Subcutaneous abdominal adipose tissue (tissue), 5 donors: Measurements from ENCODE around the gene CDT1.

Experiments used
- H3K27ac ChIP-seq: one replicate; pipeline ENCODE4 v1.7.0; 2013; ENCODE audit warnings: low read depth, mild to moderate bottlenecking, inconsistent platforms, low read length, moderate library complexity
- H3K27me3 ChIP-seq, 5 donors: one replicate each; pipeline ENCODE4 v1.7.0; 2013; ENCODE audit warnings: low read length in 5 of 5, inconsistent platforms in 1 of 5; ENCODE audit not compliant: control insufficient read depth in 5 of 5, insufficient read depth in 4 of 5
- H3K36me3 ChIP-seq, 5 donors: one replicate each; pipeline ENCODE4 v1.7.0; 2013; ENCODE audit warnings: low read length in 5 of 5; ENCODE audit not compliant: control insufficient read depth in 5 of 5, insufficient read depth in 5 of 5
- H3K4me1 ChIP-seq, 5 donors: one replicate each; pipeline ENCODE4 v1.7.0; 2013; ENCODE audit warnings: low read length in 5 of 5, mild to moderate bottlenecking in 3 of 5, moderate library complexity in 1 of 5; ENCODE audit not compliant: control insufficient read depth in 5 of 5, insufficient read depth in 5 of 5
- H3K4me3 ChIP-seq, 5 donors: one replicate each; pipeline ENCODE4 v1.7.0; 2013; ENCODE audit warnings: low read length in 5 of 5, low read depth in 1 of 5
- H3K9ac ChIP-seq, 5 donors: one replicate each; pipeline ENCODE4 v1.7.0; 2013; ENCODE audit warnings: low read length in 5 of 5, mild to moderate bottlenecking in 4 of 5, moderate library complexity in 3 of 5
- H3K9me3 ChIP-seq, 5 donors: one replicate each; pipeline ENCODE4 v1.7.0; 2013; ENCODE audit warnings: low read length in 5 of 5; ENCODE audit not compliant: control insufficient read depth in 5 of 5
- donor health status: healthy.
- donor health status: healthy.
- donor health status: healthy.
- donor health status: healthy.
- donor health status: healthy.

Gene CDT1

GRCh38 chr16:88760424-88761142 is 43.0 kb upstream of the CDT1 start:
- Histone ChIP-seq H3K27ac (peak overlapping the region; percentile 23), H3K27me3 (no peaks in the 10 kb centered on the region), H3K4me1 (peaks cover 1 to 72% (median 55%) of the 10 kb centered on the region in 5 donors), H3K9ac (peak overlapping the region in 2 of 5 donors; percentile 3 to 40), H3K9me3 (peaks cover 0 to 3% (median 0%) of the 10 kb centered on the region in 5 donors), H3K36me3 (peaks cover 0 to 24% (median 15%) of the 10 kb centered on the region in 5 donors), H3K4me3 (no peak overlapping the region)

- no peak overlapping the region for H3K27ac ChIP-seq
- H3K9me3 ChIP-seq = peaks cover 0 to 3% (median 0%) of the 10 kb centered on the region in 5 donors
- peaks cover 1 to 76% (median 56%) of the 10 kb centered on the region in 5 donors for H3K4me1 ChIP-seq
- peaks cover 0 to 28% (median 16%) of the 10 kb centered on the region in 5 donors for H3K36me3 ChIP-seq
- H3K27me3 ChIP-seq = no peaks in the 10 kb centered on the region
- no peak overlapping the region for H3K9ac ChIP-seq
- H3K4me3 ChIP-seq = no peak overlapping the region
These were observed 42.5 kb upstream of the CDT1 start for GRCh38 chr16:88761143-88761534.

- Histone ChIP-seq H3K4me3 (no peak overlapping the region), H3K36me3 (peaks cover 0 to 29% (median 16%) of the 10 kb centered on the region in 5 donors), H3K4me1 (peaks cover 1 to 83% (median 58%) of the 10 kb centered on the region in 5 donors), H3K27me3 (no peaks in the 10 kb centered on the region), H3K9me3 (peaks cover 0 to 3% (median 0%) of the 10 kb centered on the region in 5 donors), H3K27ac (no peak overlapping the region), H3K9ac (no peak overlapping the region)
These were observed 41.8 kb upstream of the CDT1 start for GRCh38 chr16:88761830-88762229.

GRCh38 chr16:88762258-88762870 is 41.2 kb upstream of the CDT1 start:
- Histone ChIP-seq H3K27ac (no peak overlapping the region), H3K4me3 (no peak overlapping the region), H3K9me3 (peaks cover 0 to 3% (median 0%) of the 10 kb centered on the region in 5 donors), H3K36me3 (peaks cover 0 to 29% (median 16%) of the 10 kb centered on the region in 5 donors), H3K4me1 (peaks cover 1 to 89% (median 64%) of the 10 kb centered on the region in 5 donors), H3K9ac (no peak overlapping the region), H3K27me3 (no peaks in the 10 kb centered on the region)

- H3K9ac ChIP-seq = no peak overlapping the region
- H3K27ac ChIP-seq = no peak overlapping the region
- H3K4me1 ChIP-seq = peaks cover 1 to 91% (median 69%) of the 10 kb centered on the region in 5 donors
- H3K9me3 ChIP-seq = peaks cover 0 to 3% (median 0%) of the 10 kb centered on the region in 5 donors
- H3K27me3 ChIP-seq = no peaks in the 10 kb centered on the region
- peaks cover 0 to 29% (median 16%) of the 10 kb centered on the region in 5 donors for H3K36me3 ChIP-seq
- no peak overlapping the region for H3K4me3 ChIP-seq
These were observed 40.6 kb upstream of the CDT1 start for GRCh38 chr16:88762941-88763340.

- Histone ChIP-seq H3K36me3 (peaks cover 0 to 29% (median 16%) of the 10 kb centered on the region in 5 donors), H3K9me3 (peaks cover 0 to 2% (median 0%) of the 10 kb centered on the region in 5 donors), H3K27ac (no peak overlapping the region), H3K27me3 (no peaks in the 10 kb centered on the region), H3K4me1 (peaks cover 1 to 91% (median 70%) of the 10 kb centered on the region in 5 donors), H3K4me3 (no peak overlapping the region), H3K9ac (no peak overlapping the region)
These were observed 40.0 kb upstream of the CDT1 start for GRCh38 chr16:88763502-88764053.

GRCh38 chr16:88764080-88764479 is 39.5 kb upstream of the CDT1 start:
- Histone ChIP-seq H3K27me3 (no peaks in the 10 kb centered on the region), H3K9ac (no peak overlapping the region), H3K9me3 (no peaks in the 10 kb centered on the region), H3K4me3 (no peak overlapping the region), H3K36me3 (peaks cover 0 to 29% (median 16%) of the 10 kb centered on the region in 5 donors), H3K4me1 (peaks cover 2 to 91% (median 70%) of the 10 kb centered on the region in 5 donors), H3K27ac (no peak overlapping the region)

GRCh38 chr16:88764913-88765349 is 38.7 kb upstream of the CDT1 start:
- no peaks in the 10 kb centered on the region for H3K27me3 ChIP-seq
- H3K9me3 ChIP-seq = no peaks in the 10 kb centered on the region
- peaks cover 5 to 91% (median 70%) of the 10 kb centered on the region in 5 donors for H3K4me1 ChIP-seq
- H3K4me3 ChIP-seq = no peak overlapping the region
- peaks cover 0 to 29% (median 16%) of the 10 kb centered on the region in 5 donors for H3K36me3 ChIP-seq
- peak overlapping the region in 1 of 5 donors; percentile 29 for H3K9ac ChIP-seq
- H3K27ac ChIP-seq = no peak overlapping the region

GRCh38 chr16:88766975-88767374 is 36.6 kb upstream of the CDT1 start:
- Histone ChIP-seq H3K27me3 (no peaks in the 10 kb centered on the region), H3K9me3 (no peaks in the 10 kb centered on the region), H3K4me3 (no peak overlapping the region), H3K4me1 (peaks cover 13 to 90% (median 69%) of the 10 kb centered on the region in 5 donors), H3K9ac (peak overlapping the region in 2 of 5 donors; percentile 6 to 62), H3K36me3 (peaks cover 0 to 25% (median 15%) of the 10 kb centered on the region in 5 donors), H3K27ac (peak overlapping the region; percentile 77)
